MM.1S (cell line): ENCODE measurements around the gene BLM.

Source experiments
- DNase-seq: peaks from one replicate; pipeline ENCODE4 v3.0.0-alpha.2; 2015
- H2AFZ ChIP-seq: fragments of 300-600 bp; sonication (generic); 2 replicates; pipeline ENCODE4 v1.6.0; 2016; ENCODE audit warnings: antibody characterized with exemption, low read length
- H3F3A ChIP-seq: fragments of 300-600 bp; sonication (generic); 2 replicates; pipeline ENCODE4 v1.6.1; 2016; ENCODE audit warnings: mild to moderate bottlenecking, antibody characterized with exemption, low read length, moderate library complexity, mixed read lengths; ENCODE audit not compliant: insufficient read depth
- H3K27ac ChIP-seq: fragments of 300-600 bp; sonication (generic); 2 replicates; pipeline ENCODE4 v1.5.1; 2016; ENCODE audit warnings: mild to moderate bottlenecking, low read length
- H3K27me3 ChIP-seq: fragments of 300-600 bp; sonication (generic); replicated peaks from 2 replicates; pipeline ENCODE4 v1.6.0; 2016; ENCODE audit warnings: low read length; ENCODE audit not compliant: insufficient read depth
- H3K36me3 ChIP-seq: fragments of 300-600 bp; sonication (generic); replicated peaks from 2 replicates; pipeline ENCODE4 v1.6.1; 2016; ENCODE audit warnings: mild to moderate bottlenecking, low read length, mixed read lengths; ENCODE audit not compliant: insufficient read depth
- H3K4me1 ChIP-seq: fragments of 300-600 bp; sonication (generic); 2 replicates; pipeline ENCODE4 v1.6.1; 2016; ENCODE audit warnings: low read length, mixed read lengths
- H3K4me2 ChIP-seq: fragments of 300-600 bp; sonication (generic); 2 replicates; pipeline ENCODE4 v1.6.0; 2016; ENCODE audit warnings: low read depth, low read length
- H3K4me3 ChIP-seq: fragments of 300-600 bp; sonication (generic); 2 replicates; pipeline ENCODE4 v1.5.1; 2016; ENCODE audit warnings: low read length, mixed read lengths
- H3K79me2 ChIP-seq: fragments of 300-600 bp; sonication (generic); 2 replicates; pipeline ENCODE4 v1.6.1; 2016; ENCODE audit warnings: mixed run types, low read length, mixed read lengths
- H3K9ac ChIP-seq: fragments of 300-600 bp; sonication (generic); 2 replicates; pipeline ENCODE4 v1.6.1; 2016; ENCODE audit warnings: low read length, mixed read lengths
- H3K9me2 ChIP-seq: fragments of 300-600 bp; sonication (generic); replicated peaks from 2 replicates; pipeline ENCODE4 v1.6.1; 2016; ENCODE audit warnings: mild to moderate bottlenecking, low read length, mixed read lengths; ENCODE audit not compliant: insufficient read depth
- H3K9me3 ChIP-seq: fragments of 300-600 bp; sonication (generic); replicated peaks from 2 replicates; pipeline ENCODE4 v1.6.1; 2016; ENCODE audit warnings: mild to moderate bottlenecking, low read length, mixed read lengths; ENCODE audit not compliant: insufficient read depth
- H4K20me1 ChIP-seq: fragments of 300-600 bp; sonication (generic); 2 replicates; pipeline ENCODE4 v1.6.1; 2016; ENCODE audit warnings: mild to moderate bottlenecking, low read length, moderate library complexity, mixed read lengths; ENCODE audit not compliant: insufficient read depth
- EZH2 ChIP-seq: fragments of 300-600 bp; sonication (generic); optimal IDR thresholded peaks from 2 replicates; pipeline ENCODE3; 2017; ENCODE audit warnings: low read depth, mild to moderate bottlenecking, antibody characterized with exemption, low read length, mixed read lengths
- EZH2phosphoT487 ChIP-seq: fragments of 300-600 bp; sonication (generic); IDR thresholded peaks from 2 replicates; pipeline ENCODE4 v1.6.1; 2018; ENCODE audit warnings: antibody characterized with exemption, low read length
- TF ChIP-seq, protein P1 (sequence below): fragments of 300-600 bp; sonication (generic); IDR thresholded peaks from 2 replicates; pipeline ENCODE4 v1.5.1; 2016; ENCODE audit warnings: antibody characterized with exemption, low read length, mixed read lengths

BLM gene

GRCh38 chr15:90790561-90790960 lies 73.4 kb downstream of the BLM start:
- Histone ChIP-seq H4K20me1 (no peaks in the 10 kb centered on the region), H3F3A (no peaks in the 10 kb centered on the region; the same call in 1 of the 2 replicates), H3K4me1 (no peaks in the 10 kb centered on the region), H3K4me2 (no peak overlapping the region), H2AFZ (no peak overlapping the region), H3K27me3 (no peaks in the 10 kb centered on the region), H3K9me2 (no peaks in the 10 kb centered on the region), H3K4me3 (no peak overlapping the region), H3K9me3 (no peaks in the 10 kb centered on the region), H3K79me2 (no peaks in the 10 kb centered on the region), H3K9ac (no peak overlapping the region), H3K36me3 (no peaks in the 10 kb centered on the region), H3K27ac (no peak overlapping the region)
- TF ChIP-seq EZH2phosphoT487 (no peak), EZH2 (no peak)
- TF ChIP-seq, protein P1, sequence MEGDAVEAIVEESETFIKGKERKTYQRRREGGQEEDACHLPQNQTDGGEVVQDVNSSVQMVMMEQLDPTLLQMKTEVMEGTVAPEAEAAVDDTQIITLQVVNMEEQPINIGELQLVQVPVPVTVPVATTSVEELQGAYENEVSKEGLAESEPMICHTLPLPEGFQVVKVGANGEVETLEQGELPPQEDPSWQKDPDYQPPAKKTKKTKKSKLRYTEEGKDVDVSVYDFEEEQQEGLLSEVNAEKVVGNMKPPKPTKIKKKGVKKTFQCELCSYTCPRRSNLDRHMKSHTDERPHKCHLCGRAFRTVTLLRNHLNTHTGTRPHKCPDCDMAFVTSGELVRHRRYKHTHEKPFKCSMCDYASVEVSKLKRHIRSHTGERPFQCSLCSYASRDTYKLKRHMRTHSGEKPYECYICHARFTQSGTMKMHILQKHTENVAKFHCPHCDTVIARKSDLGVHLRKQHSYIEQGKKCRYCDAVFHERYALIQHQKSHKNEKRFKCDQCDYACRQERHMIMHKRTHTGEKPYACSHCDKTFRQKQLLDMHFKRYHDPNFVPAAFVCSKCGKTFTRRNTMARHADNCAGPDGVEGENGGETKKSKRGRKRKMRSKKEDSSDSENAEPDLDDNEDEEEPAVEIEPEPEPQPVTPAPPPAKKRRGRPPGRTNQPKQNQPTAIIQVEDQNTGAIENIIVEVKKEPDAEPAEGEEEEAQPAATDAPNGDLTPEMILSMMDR: no peak
- DNase-seq: no peak

GRCh38 chr15:90794538-90794937 lies 77.4 kb downstream of the BLM start:
- Histone ChIP-seq H3K36me3 (no peaks in the 10 kb centered on the region), H3K27me3 (no peaks in the 10 kb centered on the region), H3K4me1 (no peaks in the 10 kb centered on the region), H3K9me3 (no peaks in the 10 kb centered on the region), H3K27ac (no peak overlapping the region), H4K20me1 (no peaks in the 10 kb centered on the region), H2AFZ (no peak overlapping the region), H3F3A (no peaks in the 10 kb centered on the region), H3K4me3 (no peak overlapping the region), H3K79me2 (no peaks in the 10 kb centered on the region), H3K4me2 (no peak overlapping the region), H3K9ac (no peak overlapping the region), H3K9me2 (no peaks in the 10 kb centered on the region)
- TF ChIP-seq, protein P1: no peak
- TF ChIP-seq EZH2phosphoT487 (no peak), EZH2 (no peak)
- no peak for DNase-seq

- no peak overlapping the region for H3K4me3 ChIP-seq
- no peak for DNase-seq
- H3K36me3 ChIP-seq: no peaks in the 10 kb centered on the region
- TF ChIP-seq EZH2: no peak
- no peaks in the 10 kb centered on the region for H3K9me3 ChIP-seq
- H3K27ac ChIP-seq: no peak overlapping the region
- H3K4me1 ChIP-seq: no peaks in the 10 kb centered on the region
- no peak overlapping the region for H3K9ac ChIP-seq
- no peaks in the 10 kb centered on the region for H3K9me2 ChIP-seq
- H2AFZ ChIP-seq: no peak overlapping the region
- H4K20me1 ChIP-seq: no peaks in the 10 kb centered on the region
- H3K27me3 ChIP-seq: no peaks in the 10 kb centered on the region
- H3F3A ChIP-seq: no peaks in the 10 kb centered on the region
- H3K4me2 ChIP-seq: no peak overlapping the region
- no peaks in the 10 kb centered on the region for H3K79me2 ChIP-seq
Observed at GRCh38 chr15:90799639-90800170, 82.6 kb downstream of the BLM start.

DNA sequence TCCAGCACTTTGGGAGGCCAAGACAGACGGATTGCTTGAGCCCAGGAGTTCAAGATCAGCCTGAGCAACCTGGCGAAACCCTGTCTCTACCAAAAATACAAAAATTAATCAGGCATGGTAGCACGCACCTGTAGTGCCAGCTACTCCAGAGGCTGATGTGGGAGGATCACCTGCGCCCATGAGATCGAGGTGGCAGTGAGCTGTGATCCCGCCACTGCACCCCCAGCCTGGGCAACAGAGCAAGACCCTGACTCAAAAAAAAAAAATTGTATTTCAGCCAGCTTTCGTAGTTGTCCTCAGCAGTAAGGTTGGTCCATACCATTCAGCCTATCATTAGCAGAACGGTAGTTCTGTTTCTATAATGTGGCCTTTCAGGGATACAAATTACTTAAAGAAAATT lies 84.7 kb downstream of the BLM start:
- Histone ChIP-seq H2AFZ (no peak overlapping the region), H3K4me1 (no peaks in the 10 kb centered on the region), H3K9me2 (no peaks in the 10 kb centered on the region), H3K79me2 (no peaks in the 10 kb centered on the region), H3K9ac (no peak overlapping the region), H3K4me3 (no peak overlapping the region), H3F3A (no peaks in the 10 kb centered on the region), H3K9me3 (no peaks in the 10 kb centered on the region), H4K20me1 (no peaks in the 10 kb centered on the region), H3K4me2 (no peak overlapping the region), H3K27ac (no peak overlapping the region), H3K27me3 (no peaks in the 10 kb centered on the region), H3K36me3 (no peaks in the 10 kb centered on the region)
- DNase-seq: no peak
- TF ChIP-seq, protein P1: no peak
- TF ChIP-seq EZH2phosphoT487 (no peak), EZH2 (no peak)
